Ascending aorta (tissue), 2 donors: ENCODE results near the gene DCAF17. TPM values are rescaled to one million over a fixed set of nuclear protein-coding genes. Genes with fewer than 3 reads are reported as not detected.
A peak's percentile ranks its signal among the peaks of the same experiment; 100 is the strongest.

Experiments used
- DNase-seq, 2 donors: peaks; one replicate each; pipeline ENCODE4 v3.0.0-alpha.2; 2019; ENCODE audit warnings: low spot score in 2 of 2
- H3K27ac ChIP-seq, 2 donors: fragments of 200-600 bp; sonication (generic); one replicate each; pipeline ENCODE4 v1.5.1; 2016 to 2017; ENCODE audit warnings: mild to moderate bottlenecking in 1 of 2
- H3K27me3 ChIP-seq: fragments of 200-600 bp; sonication (generic); one replicate; pipeline ENCODE4 v1.5.1; 2017
- H3K36me3 ChIP-seq, 2 donors: fragments of 200-600 bp; sonication (generic); one replicate each; pipeline ENCODE4 v1.5.1; 2016
- H3K4me1 ChIP-seq, 2 donors: fragments of 200-600 bp; sonication (generic); one replicate each; pipeline ENCODE4 v1.5.1; 2016 to 2017; ENCODE audit warnings: mild to moderate bottlenecking in 1 of 2
- H3K4me3 ChIP-seq, 2 donors: fragments of 200-600 bp; sonication (generic); one replicate each; pipeline ENCODE4 v1.5.1; 2016 to 2017; ENCODE audit warnings: mild to moderate bottlenecking in 1 of 2
- H3K9me3 ChIP-seq, 2 donors: fragments of 200-600 bp; sonication (generic); one replicate each; pipeline ENCODE4 v1.5.1; 2016
- CTCF ChIP-seq, 3 experiments: fragments of 200-600 bp in 2 of 3; fragments of 450-650 bp in 1 of 3; sonication (generic) in 2 of 3; IDR thresholded peaks; one replicate each; pipeline ENCODE4 v1.5.1; 2016 to 2019; ENCODE audit warnings: antibody characterized with exemption in 3 of 3, mild to moderate bottlenecking in 1 of 3, moderate library complexity in 1 of 3
- intact Hi-C: fragments of 100-400 bp; cut with DNase I; formaldehyde crosslinking; loops from one replicate; pipeline ENCODE4 v1.15.1; 2023
- total RNA-seq: library from RNA; depleted of rRNA; stranded (reverse); fragments of >200 nt; gene quantifications from one replicate; pipeline ENCODE4 v1.1.0, GENCODE V29; 2016

The DCAF17 gene
- total RNA-seq, 1 donor from 2014 or later, result 22.6 TPM

DNA sequence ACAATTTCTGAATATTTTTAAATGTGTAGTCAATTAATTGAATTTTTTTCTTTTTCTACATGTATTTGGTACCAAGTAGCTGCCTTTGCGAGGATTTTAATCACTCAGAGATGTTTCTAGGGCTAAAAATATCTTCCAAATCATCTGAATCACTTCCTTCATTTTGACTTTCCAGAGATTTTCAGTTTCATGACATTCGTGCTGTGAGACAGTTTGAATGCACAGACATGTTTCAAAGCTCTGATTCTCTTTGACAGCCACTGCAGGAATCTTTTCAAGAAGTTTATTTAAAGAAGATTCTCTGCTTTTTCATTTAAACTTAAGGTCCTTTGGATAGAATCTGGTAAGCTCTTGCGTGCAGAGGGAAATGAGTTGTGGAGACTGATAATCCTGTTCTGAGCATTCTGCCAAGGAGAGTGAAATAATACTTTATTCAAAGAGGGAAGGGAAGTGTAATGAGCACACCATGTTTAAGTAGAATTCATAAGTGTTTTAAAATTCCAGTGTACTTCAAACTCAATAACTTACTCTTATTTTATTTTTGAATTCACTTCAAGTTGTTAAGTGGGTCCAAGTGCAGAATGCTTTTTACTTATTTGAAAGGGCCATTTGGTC is 97.9 kb downstream of the DCAF17 start:
- Histone ChIP-seq H3K9me3 (no peaks in the 10 kb centered on the region), H3K27ac (peak overlapping the region; percentile 75 to 77), H3K27me3 (no peaks in the 10 kb centered on the region), H3K36me3 (peaks cover 0 to 5% of the 10 kb centered on the region in 2 donors), H3K4me1 (peaks cover 4 to 21% of the 10 kb centered on the region in 2 donors), H3K4me3 (peak overlapping the region; percentile 33 to 46)
- intact Hi-C loops, result no loop called here
- no peak for TF ChIP-seq CTCF (IDR thresholded peaks at IDR 0.05)
- no peak for DNase-seq

GRCh38 chr2:171533331-171533730 is 99.3 kb downstream of the DCAF17 start:
- no peak for TF ChIP-seq CTCF (IDR thresholded peaks at IDR 0.05)
- no peak overlapping the region for H3K27ac ChIP-seq
- peaks cover 4 to 20% of the 10 kb centered on the region in 2 donors for H3K4me1 ChIP-seq
- no peaks in the 10 kb centered on the region for H3K27me3 ChIP-seq
- no peak for DNase-seq
- H3K36me3 ChIP-seq, result peaks cover 0 to 5% of the 10 kb centered on the region in 2 donors
- no peaks in the 10 kb centered on the region for H3K9me3 ChIP-seq
- intact Hi-C loops, result no loop called here
- H3K4me3 ChIP-seq, result no peak overlapping the region

Other genes starting within 250 kb of the DCAF17 start
- 6.7 TPM for gene METTL8, start 236 bp upstream of the DCAF17 start, total RNA-seq
- 222 TPM for gene CYBRD1, start 88.2 kb downstream of the DCAF17 start, total RNA-seq